ENCODE results near the gene MTCL3.

DNA sequence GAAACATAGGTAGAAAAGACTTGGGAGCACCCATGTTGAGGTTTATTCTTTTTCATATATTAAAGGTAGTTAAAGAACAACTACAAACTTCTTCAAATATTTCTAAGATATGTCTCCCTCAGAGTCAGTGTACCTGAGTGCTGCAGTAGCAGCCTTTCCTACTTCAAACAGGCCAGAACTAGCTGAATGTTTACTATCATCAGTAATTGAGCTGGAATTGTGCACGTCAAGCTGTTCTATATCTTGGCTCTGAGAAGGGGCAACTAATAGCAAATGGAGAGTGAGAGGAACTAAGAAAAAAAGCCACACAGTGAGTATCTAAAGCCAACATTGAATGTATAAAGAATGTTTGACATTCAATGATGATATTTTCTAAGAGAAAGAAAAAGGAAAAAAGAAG, 21.7 kb downstream of the MTCL3 start:
- TF ChIP-seq, protein P1, sequence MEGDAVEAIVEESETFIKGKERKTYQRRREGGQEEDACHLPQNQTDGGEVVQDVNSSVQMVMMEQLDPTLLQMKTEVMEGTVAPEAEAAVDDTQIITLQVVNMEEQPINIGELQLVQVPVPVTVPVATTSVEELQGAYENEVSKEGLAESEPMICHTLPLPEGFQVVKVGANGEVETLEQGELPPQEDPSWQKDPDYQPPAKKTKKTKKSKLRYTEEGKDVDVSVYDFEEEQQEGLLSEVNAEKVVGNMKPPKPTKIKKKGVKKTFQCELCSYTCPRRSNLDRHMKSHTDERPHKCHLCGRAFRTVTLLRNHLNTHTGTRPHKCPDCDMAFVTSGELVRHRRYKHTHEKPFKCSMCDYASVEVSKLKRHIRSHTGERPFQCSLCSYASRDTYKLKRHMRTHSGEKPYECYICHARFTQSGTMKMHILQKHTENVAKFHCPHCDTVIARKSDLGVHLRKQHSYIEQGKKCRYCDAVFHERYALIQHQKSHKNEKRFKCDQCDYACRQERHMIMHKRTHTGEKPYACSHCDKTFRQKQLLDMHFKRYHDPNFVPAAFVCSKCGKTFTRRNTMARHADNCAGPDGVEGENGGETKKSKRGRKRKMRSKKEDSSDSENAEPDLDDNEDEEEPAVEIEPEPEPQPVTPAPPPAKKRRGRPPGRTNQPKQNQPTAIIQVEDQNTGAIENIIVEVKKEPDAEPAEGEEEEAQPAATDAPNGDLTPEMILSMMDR (IDR thresholded peaks at IDR 0.05) = no peak
- no peak for TF ChIP-seq POLR2A (IDR thresholded peaks at IDR 0.05)
- TF ChIP-seq EP300 (IDR thresholded peaks at IDR 0.05) = no peak
- no peak for TF ChIP-seq POLR2AphosphoS5 (IDR thresholded peaks at IDR 0.05)

All from suprapubic skin (tissue), 4 donors.